GM18507 (cell line): ENCODE measurements around the gene ACOT13.
"Not testable (repeated sequence)": the region's sequence is repeated elsewhere in the genome, so short reads cannot be mapped to it uniquely, and the experiment has no call there.

Experiments used
- DNase-seq: peaks from one replicate; pipeline ENCODE4 v3.0.0; 2011; ENCODE audit warnings: low read depth; ENCODE audit not compliant: insufficient read length; ENCODE audit errors: extremely low spot score
- FAIRE-seq: peaks from 2 replicates; lab custom pipeline; 2011; peaks lifted over from hg19 to GRCh38; lab: Jason Lieb, UNC

ACOT13 gene

GRCh38 chr6:24752917-24753492 lies 86.1 kb downstream of the ACOT13 start:
- no peak for DNase-seq
- no peak for FAIRE-seq

GRCh38 chr6:24753545-24753944 lies 86.7 kb downstream of the ACOT13 start:
- DNase-seq (no peak), FAIRE-seq (no peak)

GRCh38 chr6:24754378-24754777 lies 87.5 kb downstream of the ACOT13 start:
- FAIRE-seq, DNase-seq: not testable (repeated sequence)
